Motor neuron (in vitro differentiated cells): ENCODE measurements around the gene CLCN2. TPM values are rescaled to one million over a fixed set of nuclear protein-coding genes. Genes with fewer than 3 reads are reported as not detected.
A peak's percentile ranks its signal among the peaks of the same experiment; 100 is the strongest.

Source experiments
- ATAC-seq, 8 experiments: fragments of 200-7000 bp; cut with Tn5 transposase; replicated peaks in 6 of 8; 2 replicates each; pipeline ENCODE4 v1.8.0; 2021; ENCODE audit warnings: mild to moderate bottlenecking in 8 of 8, moderate library complexity in 8 of 8
- H3K27ac ChIP-seq, 2 donors: fragments of 250-450 bp; sonication (Bioruptor Pico); 2 replicates each; pipeline ENCODE4 v1.9.0; 2021; ENCODE audit warnings: antibody characterized with exemption in 2 of 2, mild to moderate bottlenecking in 2 of 2, moderate library complexity in 1 of 2
- H3K4me1 ChIP-seq, 2 donors: fragments of 250-450 bp; sonication (Bioruptor Pico); replicated peaks in 1 of 2; 2 replicates each; pipeline ENCODE4 v1.6.1; 2021; ENCODE audit warnings: antibody characterized with exemption in 2 of 2, mild to moderate bottlenecking in 2 of 2, moderate library complexity in 1 of 2
- H3K4me3 ChIP-seq, 5 donors: fragments of 250-450 bp; sonication (Bioruptor Pico); 2 replicates each; pipeline ENCODE4 v1.9.0; 2021; ENCODE audit warnings: antibody characterized with exemption in 5 of 5, mild to moderate bottlenecking in 5 of 5, moderate library complexity in 4 of 5
- WGBS, 10 experiments: fragments of 450-650 bp; shearing (Covaris generic); methylation state at CpG; one replicate each; pipeline ENCODE4 v1.0.0; 2022; 5-methylcytosine and 5-hydroxymethylcytosine counted together
- in situ Hi-C, 9 experiments: fragments of 400-800 bp; cut with MboI; loops; one replicate each; pipeline ENCODE4 v1.15.0; 2021; ENCODE audit warnings: low sequenced_read_pairs in 9 of 9, low pct_unique_long_range_greater_than_20kb in 2 of 9; ENCODE audit not compliant: unreplicated experiment in 9 of 9
- total RNA-seq, 8 experiments: library from RNA; unstranded; fragments of 300-600 nt; gene quantifications; 2 replicates each; pipeline versions ENCODE4 v1.2.3 to v1.2.4, GENCODE V29; 2022

Gene CLCN2
- total RNA-seq, 8 experiments from 2014 or later = 6.1 to 30.9 (median 13.1) TPM

GRCh38 chr3:184335661-184336546 lies 25.5 kb downstream of the CLCN2 start:
- H3K27ac ChIP-seq = peak overlapping the region; percentile 96 to 97
- H3K4me1 ChIP-seq = peaks cover 25 to 28% of the 10 kb centered on the region in 2 donors
- WGBS, 10 experiments = 0 to 6% (median 3%) methylated on average over 1 to 8 of the region's 77 CpGs; no CpG with 5 or more reads in 4 of the 10 experiments
- in situ Hi-C loops = no loop called here
- peak overlapping the region; percentile 75 to 94 (median 83) for H3K4me3 ChIP-seq
- peak; percentile 49 to 72 (median 57) for ATAC-seq

GRCh38 chr3:184335291-184335660 lies 26.1 kb downstream of the CLCN2 start:
- Histone ChIP-seq H3K4me1 (peaks cover 25 to 28% of the 10 kb centered on the region in 2 donors), H3K4me3 (peak overlapping the region; percentile 75 to 94 (median 83)), H3K27ac (peak overlapping the region; percentile 96 to 97)
- WGBS, 10 experiments = 0 to 100% (median 50%) methylated on average over 1 to 2 of the region's 4 CpGs; no CpG with 5 or more reads in 7 of the 10 experiments
- in situ Hi-C loops = no loop called here
- peak in 1 of 8 experiments; percentile 7 for ATAC-seq

GRCh38 chr3:184334470-184335158 lies 26.8 kb downstream of the CLCN2 start:
- WGBS, 10 experiments = 31 to 100% (median 85%) methylated on average over 1 to 7 of the region's 15 CpGs; no CpG with 5 or more reads in 6 of the 10 experiments
- Histone ChIP-seq H3K27ac (peak overlapping the region in 1 of 2 donors; percentile 96), H3K4me1 (peaks cover 19 to 22% of the 10 kb centered on the region in 2 donors), H3K4me3 (no peak overlapping the region)
- in situ Hi-C loops = no loop called here
- ATAC-seq = peak in 1 of 8 experiments; percentile 3

GRCh38 chr3:184333700-184334099 lies 27.7 kb downstream of the CLCN2 start:
- ATAC-seq = no peak
- Histone ChIP-seq H3K4me3 (no peak overlapping the region), H3K4me1 (peaks cover 14% of the 10 kb centered on the region in 2 donors), H3K27ac (no peak overlapping the region)
- WGBS, 10 experiments = 60 to 100% (median 86%) methylated on average over 1 to 3 of the region's 3 CpGs; no CpG with 5 or more reads in 4 of the 10 experiments
- in situ Hi-C loops = no loop called here

- ATAC-seq = no peak
- in situ Hi-C loops = no loop called here
- Histone ChIP-seq H3K4me1 (peaks cover 12 to 13% of the 10 kb centered on the region in 2 donors), H3K4me3 (no peak overlapping the region), H3K27ac (no peak overlapping the region)
- WGBS, 10 experiments = 65 to 100% (median 86%) methylated on average over 2 to 6 of the region's 6 CpGs; no CpG with 5 or more reads in 2 of the 10 experiments
Observed at GRCh38 chr3:184333190-184333589, 28.2 kb downstream of the CLCN2 start.

- no peak overlapping the region for H3K27ac ChIP-seq
- peaks cover 6% of the 10 kb centered on the region in 2 donors for H3K4me1 ChIP-seq
- WGBS, 10 experiments = 21 to 100% (median 87%) methylated on average over 2 to 6 of the region's 10 CpGs; no CpG with 5 or more reads in 2 of the 10 experiments
- ATAC-seq = no peak
- in situ Hi-C loops = no loop called here
- H3K4me3 ChIP-seq = no peak overlapping the region
Observed at GRCh38 chr3:184332370-184333090, 28.9 kb downstream of the CLCN2 start.

GRCh38 chr3:184328516-184328915 lies 32.9 kb downstream of the CLCN2 start:
- no peak overlapping the region for H3K27ac ChIP-seq
- in situ Hi-C loops = no loop called here
- no peaks in the 10 kb centered on the region for H3K4me1 ChIP-seq
- WGBS, 10 experiments = 20 to 94% (median 90%) methylated on average over 2 to 3 of the region's 3 CpGs; no CpG with 5 or more reads in 4 of the 10 experiments
- no peak overlapping the region for H3K4me3 ChIP-seq
- no peak for ATAC-seq

- 85 to 100% (median 99%) methylated on average over 1 to 15 of the region's 21 CpGs; no CpG with 5 or more reads in 2 of the 10 experiments for WGBS, 10 experiments
- in situ Hi-C loops = no loop called here
Observed at GRCh38 chr3:184327171-184327570, 34.2 kb downstream of the CLCN2 start.

GRCh38 chr3:184325715-184326369 lies 35.6 kb downstream of the CLCN2 start:
- in situ Hi-C loops = no loop called here

More at GRCh38 chr3:184327171-184327570, 34.2 kb downstream of the CLCN2 start:
- no peak for ATAC-seq
- no peak overlapping the region for H3K27ac ChIP-seq
- no peaks in the 10 kb centered on the region for H3K4me1 ChIP-seq
- no peak overlapping the region for H3K4me3 ChIP-seq

GRCh38 chr3:184325269-184325668 lies 36.1 kb downstream of the CLCN2 start:
- in situ Hi-C loops = no loop called here
- Histone ChIP-seq H3K4me3 (no peak overlapping the region), H3K27ac (no peak overlapping the region), H3K4me1 (no peaks in the 10 kb centered on the region)
- WGBS, 10 experiments = 89 to 100% (median 95%) methylated on average over 1 to 8 of the region's 13 CpGs; no CpG with 5 or more reads in 4 of the 10 experiments
- ATAC-seq = peak in 2 of 8 experiments; percentile 7 to 9

More at GRCh38 chr3:184325715-184326369, 35.6 kb downstream of the CLCN2 start:
- ATAC-seq = peak in 4 of 8 experiments; percentile 4 to 69 (median 26)
- 34 to 100% (median 79%) methylated on average over 1 to 5 of the region's 6 CpGs; no CpG with 5 or more reads in 2 of the 10 experiments for WGBS, 10 experiments
- Histone ChIP-seq H3K27ac (no peak overlapping the region), H3K4me1 (no peaks in the 10 kb centered on the region), H3K4me3 (no peak overlapping the region)

GRCh38 chr3:184323696-184324095 lies 37.7 kb downstream of the CLCN2 start:
- in situ Hi-C loops = no loop called here
- Histone ChIP-seq H3K4me1 (no peaks in the 10 kb centered on the region), H3K4me3 (no peak overlapping the region), H3K27ac (no peak overlapping the region)
- WGBS, 10 experiments = 89 to 100% (median 91%) methylated on average over 1 to 6 of the region's 8 CpGs; no CpG with 5 or more reads in 4 of the 10 experiments
- ATAC-seq = no peak
